ENCODE results near the gene EPG5.
"Not testable (repeated sequence)": the region's sequence is repeated elsewhere in the genome, so short reads cannot be mapped to it uniquely, and the experiment has no call there.

Gene EPG5

DNA sequence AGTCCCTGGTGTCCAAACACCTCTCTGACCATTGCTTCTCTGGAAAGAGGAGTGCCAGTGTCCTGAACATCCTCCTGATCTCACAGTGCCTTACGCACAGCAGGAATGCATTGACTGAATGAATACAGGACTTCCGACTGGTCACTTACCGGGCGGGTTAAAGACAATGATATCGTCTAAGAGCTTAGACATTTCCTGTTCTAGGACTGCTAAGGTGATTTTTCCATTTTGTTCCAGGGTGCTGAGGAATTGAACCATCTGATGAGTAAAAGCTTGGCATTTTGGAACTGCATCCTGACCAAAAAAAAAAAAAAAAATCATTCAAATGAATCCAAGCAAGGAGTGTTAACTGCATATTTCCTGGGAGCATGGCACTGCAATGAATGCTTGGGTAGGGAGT, 101.7 kb downstream of the EPG5 start:
- no peak for DNase-seq (ENCODE audit: low read depth in 2 of 2)

DNA sequence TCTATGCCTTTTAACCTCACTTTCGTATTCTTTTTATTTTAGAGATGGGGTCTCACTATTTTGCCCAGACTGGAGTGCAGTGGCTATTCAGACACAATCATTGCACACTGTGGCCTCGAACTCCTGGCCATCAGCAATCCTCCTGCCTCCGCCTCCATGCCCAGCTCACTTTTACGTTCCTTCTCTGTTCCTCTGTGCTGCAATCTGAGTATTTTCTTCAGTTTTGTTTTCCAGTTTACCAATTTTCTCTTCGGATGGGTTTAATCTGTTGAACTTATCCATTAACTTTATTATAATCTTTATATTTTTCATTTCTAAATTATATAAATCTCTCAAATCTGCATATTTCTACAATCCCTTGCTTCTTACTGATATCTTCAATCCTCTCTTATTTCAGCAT, 103.0 kb downstream of the EPG5 start:
- DNase-seq (ENCODE audit: low read depth in 2 of 2): no peak

DNA sequence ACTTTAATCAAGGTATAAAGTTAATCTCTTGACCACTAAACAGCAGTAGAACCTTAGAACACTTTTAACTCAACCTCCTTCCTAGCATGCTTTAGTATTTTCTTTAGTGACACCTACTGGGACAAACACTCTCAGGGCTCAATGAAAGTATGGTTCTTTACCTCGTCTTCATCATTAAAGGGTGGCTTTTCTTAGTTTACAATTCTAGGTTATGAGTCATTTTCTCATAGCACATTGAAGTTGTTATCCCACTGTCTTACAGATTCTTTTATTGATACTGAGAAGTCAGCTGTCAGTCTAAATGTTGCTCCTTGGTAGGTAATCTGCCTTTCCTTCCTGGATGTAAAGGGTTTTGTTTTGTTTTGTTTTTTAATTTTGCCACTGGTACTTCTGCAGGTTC, 103.7 kb downstream of the EPG5 start:
- no peak for DNase-seq (ENCODE audit: low read depth in 2 of 2)

DNA sequence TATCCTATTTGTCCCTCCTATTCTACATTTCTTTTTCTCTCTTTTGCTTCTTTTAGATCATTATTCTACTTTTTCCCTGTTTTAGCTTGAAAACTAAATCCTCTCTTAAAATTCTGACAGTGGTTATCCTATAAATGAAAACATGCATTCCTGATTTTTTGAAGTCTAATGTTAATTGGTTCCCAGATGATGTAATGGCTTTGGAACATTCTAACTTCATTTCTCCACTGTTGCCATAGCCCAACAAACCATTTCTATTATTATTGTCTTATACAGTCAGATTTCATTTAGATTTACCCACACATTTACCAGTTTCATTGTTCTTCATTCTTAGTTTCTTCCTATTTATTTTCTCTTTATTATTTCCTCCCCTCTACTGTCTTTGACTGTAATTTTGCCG, 105.2 kb downstream of the EPG5 start:
- no peak for DNase-seq (ENCODE audit: low read depth in 2 of 2)

GRCh38 chr18:45860971-45861370, 106.2 kb downstream of the EPG5 start:
- no peak for DNase-seq (ENCODE audit: low read depth in 2 of 2)

DNA sequence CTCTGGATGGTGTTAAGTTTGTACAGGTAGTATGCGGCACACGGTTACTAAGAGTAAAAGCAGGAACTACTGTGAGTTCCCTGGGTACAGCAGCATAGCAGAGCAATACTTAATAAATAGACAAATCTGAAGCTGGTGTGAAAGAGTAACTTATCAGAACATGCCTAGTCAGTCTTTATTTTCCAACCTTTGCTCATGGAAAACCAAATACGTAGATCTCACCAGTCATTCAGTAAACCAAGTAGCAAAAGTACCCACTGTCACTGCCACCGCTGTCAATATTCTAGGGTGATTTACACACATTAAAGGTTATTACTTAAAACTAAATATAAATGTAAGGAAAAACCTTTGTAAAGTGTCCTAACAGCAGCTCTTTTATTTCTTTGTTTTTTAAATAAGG, 106.6 kb downstream of the EPG5 start:
- DNase-seq (ENCODE audit: low read depth in 2 of 2): no peak

GRCh38 chr18:45859334-45859733, 107.8 kb downstream of the EPG5 start:
- DNase-seq (ENCODE audit: low read depth in 2 of 2): no peak

- DNase-seq (ENCODE audit: low read depth in 2 of 2): no peak
These were observed 110.6 kb downstream of the EPG5 start for GRCh38 chr18:45856531-45856930.

DNA sequence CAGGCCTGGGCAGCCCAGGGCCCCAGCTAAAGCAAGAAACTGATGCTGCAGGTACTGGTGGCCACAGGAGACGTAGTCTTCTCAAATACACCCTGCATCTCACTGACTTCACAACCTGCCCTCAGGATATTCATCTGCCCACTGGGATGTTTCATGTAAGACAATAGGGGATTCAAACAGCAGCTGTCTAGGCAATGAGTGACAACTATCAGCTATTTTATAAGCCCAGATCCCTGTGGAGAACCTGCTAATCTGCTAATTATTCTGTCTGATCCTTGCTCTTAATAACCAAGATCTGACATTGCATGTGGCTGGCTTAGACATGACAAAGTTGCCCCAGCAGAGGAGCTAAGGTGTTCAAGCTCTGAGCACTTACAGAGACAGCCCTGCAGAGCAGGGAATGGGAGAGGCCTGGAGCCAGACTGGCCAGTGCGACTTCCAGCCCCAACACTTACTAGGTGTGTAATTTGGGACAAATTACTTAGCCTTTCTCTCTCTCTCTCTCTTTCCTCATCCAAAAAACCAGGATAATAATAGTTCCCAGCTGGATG, 113.0 kb downstream of the EPG5 start:
- DNase-seq (ENCODE audit: low read depth in 2 of 2): no peak

DNA sequence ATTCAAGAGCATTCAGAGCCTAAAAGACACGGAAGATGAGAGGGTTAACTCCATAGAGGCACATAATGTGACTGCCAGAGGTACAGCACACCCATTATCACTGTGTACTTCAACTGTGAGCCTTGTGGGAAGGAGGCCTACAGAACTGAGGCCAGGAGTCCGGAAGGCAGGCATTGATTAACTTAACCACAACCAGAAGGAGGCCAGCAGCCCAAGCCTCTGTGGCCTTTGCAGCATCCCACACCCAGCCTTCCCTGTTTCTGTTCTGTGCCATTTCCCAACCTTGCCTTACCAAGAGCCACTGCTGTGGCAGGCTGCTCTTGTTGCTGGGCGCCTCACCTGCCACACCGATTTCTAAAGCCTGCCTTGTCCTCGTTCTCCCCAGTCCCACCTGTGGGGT, 114.5 kb downstream of the EPG5 start:
- no peak for DNase-seq (ENCODE audit: low read depth in 2 of 2)

- DNase-seq (ENCODE audit: low read depth in 2 of 2): no peak
These were observed 115.8 kb downstream of the EPG5 start for GRCh38 chr18:45851161-45851925.

DNA sequence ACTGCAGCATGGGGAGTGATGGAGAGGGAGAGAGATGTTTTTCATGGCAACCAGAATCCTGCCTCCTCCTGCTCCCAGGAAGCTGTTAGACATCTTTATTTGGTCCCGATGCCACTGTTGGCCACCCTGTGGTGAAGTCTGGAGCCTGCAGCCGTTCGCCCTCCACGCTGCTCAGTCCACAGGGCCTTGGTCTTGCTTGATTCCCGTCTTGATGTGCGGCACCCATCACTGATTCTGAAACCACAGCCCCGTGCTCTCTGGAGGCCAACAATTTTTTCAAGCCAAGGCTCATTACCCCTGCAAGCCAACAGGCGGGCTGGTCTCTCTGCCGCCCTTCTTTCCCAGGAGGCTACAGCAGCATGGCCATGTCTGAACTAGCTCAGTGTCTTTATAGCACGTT, 117.1 kb downstream of the EPG5 start:
- DNase-seq (ENCODE audit: low read depth in 2 of 2): no peak

- no peak for DNase-seq (ENCODE audit: low read depth in 2 of 2)
These were observed 117.6 kb downstream of the EPG5 start for GRCh38 chr18:45849529-45849928.

DNA sequence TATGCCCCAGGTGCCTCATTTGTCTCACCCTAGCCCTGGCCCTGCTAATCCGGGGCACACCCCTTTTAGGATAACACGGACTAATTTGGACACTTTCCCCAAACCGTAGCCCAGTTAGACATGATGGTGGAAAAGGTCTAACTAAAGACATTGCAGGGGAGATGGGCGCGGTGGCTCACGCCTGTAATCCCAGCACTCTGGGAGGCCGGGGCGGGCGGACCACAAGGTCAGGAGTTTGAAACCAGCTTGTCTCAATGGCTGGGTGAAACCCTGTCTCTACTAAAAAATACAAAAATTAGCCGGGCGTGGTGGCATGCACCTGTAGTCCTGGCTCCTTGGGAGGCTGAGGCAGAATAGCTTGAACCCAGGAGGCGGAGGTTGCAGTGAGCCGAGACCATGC, 118.5 kb downstream of the EPG5 start:
- not testable (repeated sequence) for DNase-seq (ENCODE audit: low read depth in 2 of 2)

DNA sequence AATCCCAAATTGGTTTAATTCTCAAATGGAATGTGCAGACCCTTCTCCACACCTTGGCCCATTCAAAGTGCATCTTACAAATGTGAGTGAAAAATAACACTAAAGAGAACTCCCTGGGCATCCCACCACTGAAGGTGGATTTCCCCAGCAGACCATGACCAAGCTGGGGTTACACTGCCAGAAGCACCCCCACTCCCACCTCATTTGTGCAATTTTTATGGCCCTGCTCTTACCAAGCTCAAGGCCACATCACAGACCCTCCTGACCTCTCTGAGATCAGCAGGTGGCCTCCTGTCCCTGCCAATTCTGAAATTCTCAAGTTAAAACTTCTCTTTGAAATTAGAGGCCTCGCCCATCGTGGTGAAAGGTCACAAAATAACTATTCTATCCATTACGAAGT, 120.0 kb downstream of the EPG5 start:
- no peak for DNase-seq (ENCODE audit: low read depth in 2 of 2)

DNA sequence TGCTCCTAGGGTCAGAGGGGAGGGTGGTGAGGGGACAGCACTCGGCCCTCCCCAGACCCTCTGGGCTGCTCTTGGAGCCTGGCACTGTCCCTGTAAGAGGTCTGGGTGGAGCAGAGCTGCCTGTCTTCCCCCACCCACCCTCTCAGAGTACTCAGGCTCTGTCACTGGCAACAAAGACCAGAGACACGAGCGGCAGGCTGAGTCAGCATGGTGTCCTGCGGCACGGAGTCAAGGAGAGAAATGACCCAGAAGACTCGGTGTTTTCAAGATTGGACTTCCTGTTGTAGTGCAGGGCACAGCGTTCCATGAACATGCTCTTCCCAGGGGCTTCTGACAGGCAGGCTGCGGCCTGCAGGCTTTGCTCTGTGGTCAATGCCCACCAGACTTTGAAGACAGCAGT, 121.7 kb downstream of the EPG5 start:
- no peak for DNase-seq (ENCODE audit: low read depth in 2 of 2)

DNA sequence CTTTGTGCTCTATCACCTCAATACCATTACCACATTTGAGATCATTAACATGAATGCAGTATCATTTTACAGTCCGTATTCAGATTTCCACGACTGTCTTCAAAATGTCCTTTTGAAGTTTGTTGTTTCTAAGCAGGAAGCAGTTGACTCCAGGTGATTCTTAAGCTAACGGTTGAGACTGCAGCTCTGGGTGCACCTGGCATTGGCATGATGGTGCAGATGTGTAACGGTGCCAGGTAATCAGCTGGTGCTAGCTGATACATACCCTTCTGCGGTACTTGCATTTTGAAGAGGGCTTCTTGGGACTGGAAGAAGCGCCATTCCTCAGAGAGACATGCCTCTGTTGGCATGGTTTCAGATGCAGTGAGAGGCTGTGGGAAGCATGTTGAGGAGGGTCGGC, 122.2 kb downstream of the EPG5 start:
- DNase-seq (ENCODE audit: low read depth in 2 of 2): no peak

DNA sequence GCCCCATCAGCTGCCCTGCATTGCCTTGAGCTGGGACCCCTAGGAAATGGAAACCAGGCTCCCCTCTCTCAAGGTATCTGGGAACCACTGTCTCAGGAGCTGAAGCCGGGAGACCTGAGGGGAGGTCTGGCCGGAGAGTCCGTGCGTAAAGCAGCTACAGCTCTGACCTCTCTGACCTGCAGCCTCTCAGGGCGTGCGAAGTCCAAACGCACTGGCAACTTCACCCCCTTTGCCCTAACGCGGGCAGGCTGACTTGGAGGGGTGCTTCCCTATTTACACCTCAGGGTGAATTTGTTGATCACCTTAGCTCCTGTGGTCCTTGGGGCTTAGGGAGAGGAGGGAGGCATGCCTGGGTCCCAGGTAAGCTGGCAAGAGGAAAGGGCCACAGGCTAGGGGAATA, 124.1 kb downstream of the EPG5 start:
- no peak for DNase-seq (ENCODE audit: low read depth in 2 of 2)

DNA sequence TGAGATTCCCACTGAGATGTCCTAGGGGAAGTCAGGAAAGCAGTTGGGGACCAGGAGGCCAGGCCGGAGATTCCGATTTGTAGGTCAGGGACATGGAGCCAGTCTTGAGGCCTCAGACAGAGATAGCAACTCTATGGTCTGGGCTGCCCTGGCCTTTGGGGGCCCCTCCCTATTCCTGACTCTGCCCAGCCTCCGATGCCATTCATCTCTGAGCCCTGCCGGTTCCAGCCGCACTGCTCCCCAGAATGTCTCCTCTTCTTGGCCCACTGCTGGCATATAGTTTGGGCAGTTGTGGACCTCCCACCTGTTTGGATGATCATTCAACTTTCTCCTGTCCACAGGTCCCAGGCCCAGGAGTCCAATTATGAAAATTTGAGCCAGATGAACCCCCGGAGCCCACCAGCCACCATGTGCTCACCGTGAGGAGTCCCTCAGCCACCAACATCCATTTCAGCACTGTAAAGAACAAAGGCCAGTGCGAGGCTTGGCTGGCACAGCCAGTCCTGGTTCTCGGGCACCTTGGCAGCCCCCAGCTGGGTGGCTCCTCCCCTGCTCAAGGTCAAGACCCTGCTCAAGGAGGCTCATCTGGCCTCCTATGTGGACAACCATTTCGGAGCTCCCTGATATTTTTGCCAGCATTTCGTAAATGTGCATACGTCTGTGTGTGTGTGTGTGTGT, 125.2 kb downstream of the EPG5 start:
- no peak for DNase-seq (ENCODE audit: low read depth in 2 of 2)

GRCh38 chr18:45841060-45841764, 125.9 kb downstream of the EPG5 start:
- DNase-seq (ENCODE audit: low read depth in 2 of 2): no peak

GRCh38 chr18:45839414-45840395, 127.4 kb downstream of the EPG5 start:
- DNase-seq (ENCODE audit: low read depth in 2 of 2): no peak

Measured in stimulated activated CD8-positive, alpha-beta memory T cell treated with anti-CD3 and anti-CD28 coated beads, Interleukin-7, amount 100 ng/mL, for 4 hours (primary cell).